ENCODE data around the gene MUC20. TPM values are rescaled to one million over a fixed set of nuclear protein-coding genes. Genes with fewer than 3 reads are reported as not detected.

Gene MUC20
- total RNA-seq, 6 experiments from 2014 or later = 0.11 to 0.17 (median 0.14) TPM; not detected in 3

- Mint-ChIP-seq H3K36me3 (ENCODE audit: low read depth) (no peaks in the 10 kb centered on the region), H3K4me1 (ENCODE audit: low read depth) (no peaks in the 10 kb centered on the region; the same call in 1 of the 2 replicates), H3K4me3 (no peak overlapping the region), H3K27ac (no peak overlapping the region), H3K27me3 (ENCODE audit: insufficient read depth) (peaks cover 48% of the 10 kb centered on the region), H3K9me3 (no peaks in the 10 kb centered on the region)
- no peak for TF ChIP-seq CTCF (IDR thresholded peaks at IDR 0.05)
- DNase-seq = no peak
These were observed 37.0 kb downstream of the MUC20 start for GRCh38 chr3:195757827-195758226.

GRCh38 chr3:195758721-195759353, 38.1 kb downstream of the MUC20 start:
- no peaks in the 10 kb centered on the region for H3K36me3 Mint-ChIP-seq (ENCODE audit: low read depth)
- no peak overlapping the region for H3K4me3 Mint-ChIP-seq
- no peaks in the 10 kb centered on the region; the same call in 1 of the 2 replicates for H3K4me1 Mint-ChIP-seq (ENCODE audit: low read depth)
- H3K9me3 Mint-ChIP-seq = no peaks in the 10 kb centered on the region
- no peak for TF ChIP-seq CTCF (IDR thresholded peaks at IDR 0.05)
- H3K27ac Mint-ChIP-seq = no peak overlapping the region
- H3K27me3 Mint-ChIP-seq (ENCODE audit: insufficient read depth) = peaks cover 43% of the 10 kb centered on the region
- DNase-seq = no peak

- no peaks in the 10 kb centered on the region; the same call in 1 of the 2 replicates for H3K4me1 Mint-ChIP-seq (ENCODE audit: low read depth)
- H3K27ac Mint-ChIP-seq = no peak overlapping the region
- peaks cover 3% of the 10 kb centered on the region; the same call in 1 of the 2 replicates for H3K9me3 Mint-ChIP-seq
- DNase-seq = no peak
- peaks cover 47% of the 10 kb centered on the region for H3K27me3 Mint-ChIP-seq (ENCODE audit: insufficient read depth)
- H3K4me3 Mint-ChIP-seq = no peak overlapping the region
- H3K36me3 Mint-ChIP-seq (ENCODE audit: low read depth) = no peaks in the 10 kb centered on the region
- TF ChIP-seq CTCF (IDR thresholded peaks at IDR 0.05) = no peak
These were observed 39.8 kb downstream of the MUC20 start for GRCh38 chr3:195760345-195761122.

GRCh38 chr3:195761123-195761566, 40.4 kb downstream of the MUC20 start:
- H3K36me3 Mint-ChIP-seq (ENCODE audit: low read depth) = no peaks in the 10 kb centered on the region
- H3K9me3 Mint-ChIP-seq = peaks cover 3% of the 10 kb centered on the region; the same call in 1 of the 2 replicates
- no peak overlapping the region for H3K27ac Mint-ChIP-seq
- no peak for TF ChIP-seq CTCF (IDR thresholded peaks at IDR 0.05)
- H3K4me1 Mint-ChIP-seq (ENCODE audit: low read depth) = no peaks in the 10 kb centered on the region; the same call in 1 of the 2 replicates
- no peak overlapping the region for H3K4me3 Mint-ChIP-seq
- peaks cover 45% of the 10 kb centered on the region for H3K27me3 Mint-ChIP-seq (ENCODE audit: insufficient read depth)
- DNase-seq = no peak

- Mint-ChIP-seq H3K27me3 (ENCODE audit: insufficient read depth) (peaks cover 41% of the 10 kb centered on the region), H3K4me3 (no peak overlapping the region)
- DNase-seq = no peak
These were observed 40.9 kb downstream of the MUC20 start for GRCh38 chr3:195761567-195762248.

More at GRCh38 chr3:195761567-195762248, 40.9 kb downstream of the MUC20 start:
- H3K9me3 Mint-ChIP-seq = peaks cover 3% of the 10 kb centered on the region; the same call in 1 of the 2 replicates
- no peaks in the 10 kb centered on the region; the same call in 1 of the 2 replicates for H3K4me1 Mint-ChIP-seq (ENCODE audit: low read depth)
- H3K36me3 Mint-ChIP-seq (ENCODE audit: low read depth) = no peaks in the 10 kb centered on the region
- no peak for TF ChIP-seq CTCF (IDR thresholded peaks at IDR 0.05)
- H3K27ac Mint-ChIP-seq = no peak overlapping the region

All from HFFc6 (cell line).